DMS53 (cell line): Measurements from ENCODE around the gene NDUFV1.

ENCODE experiments used
- DNase-seq: peaks from one replicate; lab custom pipeline; 2025; lab: John Stamatoyannopoulos, UW

NDUFV1 gene

GRCh38 chr11:67606492-67607295 is at the start of gene NDUFV1:
TSS of gene NDUFV1 (plus strand) at chr11:67606936. CDS start at chr11:67607005, 69 bp downstream.
- peak; percentile 99 for DNase-seq

GRCh38 chr11:67558084-67558772 is 48.5 kb upstream of the NDUFV1 start:
- DNase-seq = no peak

GRCh38 chr11:67561971-67562619 is 44.6 kb upstream of the NDUFV1 start:
- DNase-seq = peak; percentile 84

- DNase-seq = no peak
These were observed 43.6 kb upstream of the NDUFV1 start for GRCh38 chr11:67562963-67563704.

- peak; percentile 68 for DNase-seq
These were observed 43.0 kb upstream of the NDUFV1 start for GRCh38 chr11:67563705-67564114.

GRCh38 chr11:67564230-67564629 is 42.5 kb upstream of the NDUFV1 start:
- no peak for DNase-seq

- DNase-seq = no peak
These were observed 35.3 kb upstream of the NDUFV1 start for GRCh38 chr11:67571443-67571842.

- DNase-seq = no peak
These were observed 34.4 kb upstream of the NDUFV1 start for GRCh38 chr11:67572305-67572704.

GRCh38 chr11:67572747-67573419 is 33.9 kb upstream of the NDUFV1 start:
- peak; percentile 96 for DNase-seq

GRCh38 chr11:67574938-67575337 is 31.8 kb upstream of the NDUFV1 start:
- no peak for DNase-seq

- DNase-seq = peak; percentile 30
These were observed 29.8 kb upstream of the NDUFV1 start for GRCh38 chr11:67576735-67577475.

- DNase-seq = no peak
These were observed 28.8 kb upstream of the NDUFV1 start for GRCh38 chr11:67577951-67578350.

GRCh38 chr11:67581469-67581868 is 25.3 kb upstream of the NDUFV1 start:
- peak; percentile 93 for DNase-seq

GRCh38 chr11:67582011-67582410 is 24.7 kb upstream of the NDUFV1 start:
- DNase-seq = peak; percentile 64

- DNase-seq = peak; percentile 99
These were observed 23.2 kb upstream of the NDUFV1 start, which contains the start of gene GSTP1 for GRCh38 chr11:67583247-67584204. TSS of gene GSTP1 (plus strand) at chr11:67583812. CDS start at chr11:67583844, 32 bp downstream.

- peak; percentile 84 for DNase-seq
These were observed 22.4 kb upstream of the NDUFV1 start for GRCh38 chr11:67584205-67584880.

- DNase-seq = peak; percentile 55
These were observed 21.6 kb upstream of the NDUFV1 start for GRCh38 chr11:67584881-67585873.

- no peak for DNase-seq
These were observed 20.8 kb upstream of the NDUFV1 start for GRCh38 chr11:67585911-67586310.
